H1 (cell line): ENCODE data around the gene HS6ST1. TPM values are rescaled to one million over a fixed set of nuclear protein-coding genes. Genes with fewer than 3 reads are reported as not detected.

Experiments used
- ASH2L ChIP-seq: fragments of 200-600, 300-600 bp; sonication (generic); IDR thresholded peaks from one replicate; pipeline ENCODE4 v1.7.1; 2017; ENCODE audit warnings: low read length
- EZH2 ChIP-seq: fragments of 200-600 bp; sonication (generic); IDR thresholded peaks from 2 replicates; pipeline ENCODE4 v1.7.1; 2012; ENCODE audit warnings: low read depth, mild to moderate bottlenecking, moderate library complexity, low read length, inconsistent platforms; ENCODE audit not compliant: severe bottlenecking
- FOSL1 ChIP-seq: IDR thresholded peaks from 2 replicates; pipeline ENCODE4 v1.6.1; 2011; ENCODE audit warnings: mild to moderate bottlenecking, low read depth, low read length, moderate library complexity; ENCODE audit not compliant: insufficient read depth
- KDM5A ChIP-seq: fragments of 200-600 bp; IDR thresholded peaks from 2 replicates; pipeline ENCODE4 v1.7.1; 2012; ENCODE audit warnings: mild to moderate bottlenecking, low read length, inconsistent platforms, mixed read lengths
- NRF1 ChIP-seq: IDR thresholded peaks from 2 replicates; pipeline ENCODE4 v1.6.1; 2011; ENCODE audit warnings: mild to moderate bottlenecking, low read depth, low read length, improper control_type of control experiment
- TAF1 ChIP-seq: IDR thresholded peaks from 2 replicates; pipeline ENCODE4 v1.6.1; 2011; ENCODE audit warnings: mild to moderate bottlenecking, low read depth, low read length
- polyA plus RNA-seq, 7 experiments: library from polyadenylated mRNA; depleted of rRNA in 3 of 7; stranded (reverse) in 5 of 7; unstranded in 2 of 7; fragments of >200 nt in 5 of 7; fragments of 200-250 nt in 2 of 7; gene quantifications; 1 replicate in 5 of 7; 2 replicates in 1 of 7; 4 replicates in 1 of 7; pipeline versions ENCODE4 v1.2.1 to v1.2.3, GENCODE V29; 2011 to 2013; ENCODE audit warnings: missing spikeins in 2 of 7, mixed read lengths in 2 of 7
- total RNA-seq: library from RNA; stranded (reverse); fragmentation: NEBNext Ultra II Directional; extraction: Animal tissue kit (Norgen Biotek cat#: 25700); gene quantifications from 2 replicates; pipeline ENCODE4 v1.2.1, GENCODE V29; 2021
- TF ChIP-seq, protein P1 (sequence below): fragments of 300-600 bp; sonication (generic); IDR thresholded peaks from 2 replicates; pipeline ENCODE4 v1.7.1; 2012; ENCODE audit warnings: low read length, moderate library complexity, mild to moderate bottlenecking, inconsistent platforms; ENCODE audit not compliant: insufficient replicate concordance

HS6ST1 gene
- total and polyA plus RNA-seq, 2 of the 8 experiments (the other 6 are each of a cell fraction or from before 2014, with no cell fraction given), result 37.4 to 74.6 TPM

DNA sequence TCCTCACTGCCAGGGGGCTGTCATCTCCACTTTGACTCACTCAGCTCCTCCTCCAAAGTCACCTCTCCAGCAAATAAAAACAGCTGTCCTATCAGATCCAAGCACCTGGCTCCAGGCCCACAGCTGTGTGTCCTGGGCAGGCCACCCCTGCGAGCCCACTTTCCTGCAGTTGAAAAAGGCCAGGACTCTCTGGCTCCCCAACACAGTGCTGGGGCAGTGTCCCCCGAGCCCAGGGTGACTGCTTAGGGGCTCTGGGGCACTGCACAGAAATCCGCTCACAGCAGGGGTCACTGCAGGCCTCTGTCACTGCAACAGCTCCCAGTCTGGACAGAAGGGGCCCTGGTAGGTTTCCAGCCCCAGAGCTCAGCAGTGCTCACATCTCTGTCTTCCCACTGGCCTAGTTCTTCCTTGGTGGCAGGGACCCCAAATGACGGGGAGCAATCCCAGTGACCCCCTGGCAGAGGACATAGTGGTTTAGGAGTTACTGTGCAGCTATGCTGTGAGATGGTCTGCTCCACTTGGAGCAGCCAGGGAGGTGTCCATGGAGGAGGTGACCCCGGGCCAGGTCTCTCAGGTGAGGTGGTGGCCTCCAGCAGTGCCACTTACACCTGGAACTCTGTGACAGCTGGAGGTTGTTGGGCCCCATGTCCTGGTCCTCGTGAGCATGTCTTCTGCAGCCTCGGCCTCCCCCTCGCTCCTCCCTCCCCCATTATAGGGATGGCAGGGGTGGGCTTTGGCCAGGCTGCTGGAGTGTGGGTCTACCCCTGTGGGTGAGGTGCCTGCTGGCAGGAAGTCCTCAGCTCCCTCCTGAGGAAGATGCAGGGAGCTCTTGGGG is 35.5 kb downstream of the HS6ST1 start (continued):
- TF ChIP-seq, protein P1, sequence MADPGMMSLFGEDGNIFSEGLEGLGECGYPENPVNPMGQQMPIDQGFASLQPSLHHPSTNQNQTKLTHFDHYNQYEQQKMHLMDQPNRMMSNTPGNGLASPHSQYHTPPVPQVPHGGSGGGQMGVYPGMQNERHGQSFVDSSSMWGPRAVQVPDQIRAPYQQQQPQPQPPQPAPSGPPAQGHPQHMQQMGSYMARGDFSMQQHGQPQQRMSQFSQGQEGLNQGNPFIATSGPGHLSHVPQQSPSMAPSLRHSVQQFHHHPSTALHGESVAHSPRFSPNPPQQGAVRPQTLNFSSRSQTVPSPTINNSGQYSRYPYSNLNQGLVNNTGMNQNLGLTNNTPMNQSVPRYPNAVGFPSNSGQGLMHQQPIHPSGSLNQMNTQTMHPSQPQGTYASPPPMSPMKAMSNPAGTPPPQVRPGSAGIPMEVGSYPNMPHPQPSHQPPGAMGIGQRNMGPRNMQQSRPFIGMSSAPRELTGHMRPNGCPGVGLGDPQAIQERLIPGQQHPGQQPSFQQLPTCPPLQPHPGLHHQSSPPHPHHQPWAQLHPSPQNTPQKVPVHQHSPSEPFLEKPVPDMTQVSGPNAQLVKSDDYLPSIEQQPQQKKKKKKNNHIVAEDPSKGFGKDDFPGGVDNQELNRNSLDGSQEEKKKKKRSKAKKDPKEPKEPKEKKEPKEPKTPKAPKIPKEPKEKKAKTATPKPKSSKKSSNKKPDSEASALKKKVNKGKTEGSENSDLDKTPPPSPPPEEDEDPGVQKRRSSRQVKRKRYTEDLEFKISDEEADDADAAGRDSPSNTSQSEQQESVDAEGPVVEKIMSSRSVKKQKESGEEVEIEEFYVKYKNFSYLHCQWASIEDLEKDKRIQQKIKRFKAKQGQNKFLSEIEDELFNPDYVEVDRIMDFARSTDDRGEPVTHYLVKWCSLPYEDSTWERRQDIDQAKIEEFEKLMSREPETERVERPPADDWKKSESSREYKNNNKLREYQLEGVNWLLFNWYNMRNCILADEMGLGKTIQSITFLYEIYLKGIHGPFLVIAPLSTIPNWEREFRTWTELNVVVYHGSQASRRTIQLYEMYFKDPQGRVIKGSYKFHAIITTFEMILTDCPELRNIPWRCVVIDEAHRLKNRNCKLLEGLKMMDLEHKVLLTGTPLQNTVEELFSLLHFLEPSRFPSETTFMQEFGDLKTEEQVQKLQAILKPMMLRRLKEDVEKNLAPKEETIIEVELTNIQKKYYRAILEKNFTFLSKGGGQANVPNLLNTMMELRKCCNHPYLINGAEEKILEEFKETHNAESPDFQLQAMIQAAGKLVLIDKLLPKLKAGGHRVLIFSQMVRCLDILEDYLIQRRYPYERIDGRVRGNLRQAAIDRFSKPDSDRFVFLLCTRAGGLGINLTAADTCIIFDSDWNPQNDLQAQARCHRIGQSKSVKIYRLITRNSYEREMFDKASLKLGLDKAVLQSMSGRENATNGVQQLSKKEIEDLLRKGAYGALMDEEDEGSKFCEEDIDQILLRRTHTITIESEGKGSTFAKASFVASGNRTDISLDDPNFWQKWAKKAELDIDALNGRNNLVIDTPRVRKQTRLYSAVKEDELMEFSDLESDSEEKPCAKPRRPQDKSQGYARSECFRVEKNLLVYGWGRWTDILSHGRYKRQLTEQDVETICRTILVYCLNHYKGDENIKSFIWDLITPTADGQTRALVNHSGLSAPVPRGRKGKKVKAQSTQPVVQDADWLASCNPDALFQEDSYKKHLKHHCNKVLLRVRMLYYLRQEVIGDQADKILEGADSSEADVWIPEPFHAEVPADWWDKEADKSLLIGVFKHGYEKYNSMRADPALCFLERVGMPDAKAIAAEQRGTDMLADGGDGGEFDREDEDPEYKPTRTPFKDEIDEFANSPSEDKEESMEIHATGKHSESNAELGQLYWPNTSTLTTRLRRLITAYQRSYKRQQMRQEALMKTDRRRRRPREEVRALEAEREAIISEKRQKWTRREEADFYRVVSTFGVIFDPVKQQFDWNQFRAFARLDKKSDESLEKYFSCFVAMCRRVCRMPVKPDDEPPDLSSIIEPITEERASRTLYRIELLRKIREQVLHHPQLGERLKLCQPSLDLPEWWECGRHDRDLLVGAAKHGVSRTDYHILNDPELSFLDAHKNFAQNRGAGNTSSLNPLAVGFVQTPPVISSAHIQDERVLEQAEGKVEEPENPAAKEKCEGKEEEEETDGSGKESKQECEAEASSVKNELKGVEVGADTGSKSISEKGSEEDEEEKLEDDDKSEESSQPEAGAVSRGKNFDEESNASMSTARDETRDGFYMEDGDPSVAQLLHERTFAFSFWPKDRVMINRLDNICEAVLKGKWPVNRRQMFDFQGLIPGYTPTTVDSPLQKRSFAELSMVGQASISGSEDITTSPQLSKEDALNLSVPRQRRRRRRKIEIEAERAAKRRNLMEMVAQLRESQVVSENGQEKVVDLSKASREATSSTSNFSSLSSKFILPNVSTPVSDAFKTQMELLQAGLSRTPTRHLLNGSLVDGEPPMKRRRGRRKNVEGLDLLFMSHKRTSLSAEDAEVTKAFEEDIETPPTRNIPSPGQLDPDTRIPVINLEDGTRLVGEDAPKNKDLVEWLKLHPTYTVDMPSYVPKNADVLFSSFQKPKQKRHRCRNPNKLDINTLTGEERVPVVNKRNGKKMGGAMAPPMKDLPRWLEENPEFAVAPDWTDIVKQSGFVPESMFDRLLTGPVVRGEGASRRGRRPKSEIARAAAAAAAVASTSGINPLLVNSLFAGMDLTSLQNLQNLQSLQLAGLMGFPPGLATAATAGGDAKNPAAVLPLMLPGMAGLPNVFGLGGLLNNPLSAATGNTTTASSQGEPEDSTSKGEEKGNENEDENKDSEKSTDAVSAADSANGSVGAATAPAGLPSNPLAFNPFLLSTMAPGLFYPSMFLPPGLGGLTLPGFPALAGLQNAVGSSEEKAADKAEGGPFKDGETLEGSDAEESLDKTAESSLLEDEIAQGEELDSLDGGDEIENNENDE, result no peak
- no peak for TF ChIP-seq ASH2L
- no peak for TF ChIP-seq NRF1
- TF ChIP-seq FOSL1, result no peak
- TF ChIP-seq TAF1, result no peak
- TF ChIP-seq EZH2, result no peak
- no peak for TF ChIP-seq KDM5A
